GM23338 (cell line): ENCODE data around the gene COL16A1.

Experiments used
- CREB1 ChIP-seq: fragments of 250-450 bp; sonication (Bioruptor Pico); IDR thresholded peaks from 2 replicates; pipeline ENCODE4 v1.5.0; 2020; ENCODE audit warnings: low read depth, mild to moderate bottlenecking, moderate library complexity
- CTCF ChIP-seq, 2 experiments: fragments of 200-600 bp in 1 of 2; sonication (generic) in 1 of 2; conservative IDR thresholded peaks; 2 replicates each; pipeline versions ENCODE4 v1.5.1 to v1.6.1; 2016 to 2017; ENCODE audit warnings: antibody characterized with exemption in 2 of 2, low read depth in 2 of 2, mild to moderate bottlenecking in 2 of 2, moderate library complexity in 1 of 2
- ETS1 ChIP-seq: IDR thresholded peaks from 2 replicates; pipeline ENCODE4 v1.6.1; 2016; ENCODE audit warnings: antibody characterized with exemption
- EZH2 ChIP-seq: fragments of 200-600 bp; sonication (generic); IDR thresholded peaks from one replicate; pipeline ENCODE4 v1.8.0; 2017; ENCODE audit warnings: antibody characterized with exemption, mild to moderate bottlenecking, low read depth; ENCODE audit not compliant: unreplicated experiment
- EZH2phosphoT487 ChIP-seq: fragments of 200-600 bp; sonication (generic); IDR thresholded peaks from one replicate; pipeline ENCODE4 v1.8.1; 2018; ENCODE audit warnings: antibody characterized with exemption; ENCODE audit not compliant: unreplicated experiment
- JUNB ChIP-seq: IDR thresholded peaks from one replicate; pipeline ENCODE4 v1.6.1; 2016; ENCODE audit warnings: antibody characterized with exemption; ENCODE audit not compliant: unreplicated experiment
- POLR2AphosphoS5 ChIP-seq: IDR thresholded peaks from 2 replicates; pipeline ENCODE4 v1.6.1; 2016; ENCODE audit warnings: antibody characterized with exemption, low read depth
- REST ChIP-seq: IDR thresholded peaks from one replicate; pipeline ENCODE4 v1.6.1; 2018; ENCODE audit warnings: antibody characterized with exemption; ENCODE audit not compliant: unreplicated experiment
- STAT1 ChIP-seq: IDR thresholded peaks from one replicate; pipeline ENCODE4 v1.6.1; 2016; ENCODE audit warnings: antibody characterized with exemption; ENCODE audit not compliant: unreplicated experiment
- ZNF114 ChIP-seq: fragments of 250-450 bp; sonication (Bioruptor Pico); IDR thresholded peaks from 2 replicates; pipeline ENCODE4 v1.5.0; 2020; ENCODE audit warnings: mild to moderate bottlenecking, moderate library complexity
- ZNF331 ChIP-seq: fragments of 250-450 bp; sonication (Bioruptor Pico); IDR thresholded peaks from 2 replicates; pipeline ENCODE4 v1.5.0; 2020; ENCODE audit warnings: low read depth, mild to moderate bottlenecking, moderate library complexity
- ZNF462 ChIP-seq: fragments of 250-450 bp; sonication (Bioruptor Pico); IDR thresholded peaks from 2 replicates; pipeline ENCODE4 v1.5.0; 2020; ENCODE audit warnings: mild to moderate bottlenecking, moderate library complexity

GRCh38 chr1:31621847-31622730 lies 81.7 kb downstream of the COL16A1 start:
- TF ChIP-seq CTCF (conservative IDR thresholded peaks at IDR 0.05; ENCODE audit: low read depth in 2 of 2) (no peak), POLR2AphosphoS5 (no peak), EZH2 (no peak), EZH2phosphoT487 (no peak), ZNF331 (CRISPR knock-in tag) (no peak), JUNB (no peak), REST (no peak), ZNF114 (no peak), STAT1 (no peak), ZNF462 (no peak), CREB1 (CRISPR knock-in tag) (no peak), ETS1 (no peak)
